ENCODE measurements around the gene LHFPL3.

Gene LHFPL3

GRCh38 chr7:104408371-104408770 lies 80.0 kb downstream of the LHFPL3 start:
- no peak for TF ChIP-seq CTCF (IDR thresholded peaks at IDR 0.05; ENCODE audit: low read depth, low read length)
- H3K4me3 ChIP-seq (ENCODE audit: low read depth, low read length) = no peak overlapping the region

GRCh38 chr7:104410742-104411141 lies 82.3 kb downstream of the LHFPL3 start:
- no peak overlapping the region for H3K4me3 ChIP-seq (ENCODE audit: low read depth, low read length)
- TF ChIP-seq CTCF (IDR thresholded peaks at IDR 0.05; ENCODE audit: low read depth, low read length) = no peak

GRCh38 chr7:104412911-104413310 lies 84.5 kb downstream of the LHFPL3 start:
- no peak overlapping the region for H3K4me3 ChIP-seq (ENCODE audit: low read depth, low read length)
- TF ChIP-seq CTCF (IDR thresholded peaks at IDR 0.05; ENCODE audit: low read depth, low read length) = no peak

- no peak overlapping the region for H3K4me3 ChIP-seq (ENCODE audit: low read depth, low read length)
- no peak for TF ChIP-seq CTCF (IDR thresholded peaks at IDR 0.05; ENCODE audit: low read depth, low read length)
Measured at GRCh38 chr7:104414216-104414615, 85.8 kb downstream of the LHFPL3 start.

- no peak for TF ChIP-seq CTCF (IDR thresholded peaks at IDR 0.05; ENCODE audit: low read depth, low read length)
- H3K4me3 ChIP-seq (ENCODE audit: low read depth, low read length) = no peak overlapping the region
Measured at GRCh38 chr7:104415700-104416099, 87.3 kb downstream of the LHFPL3 start.

- no peak for TF ChIP-seq CTCF (IDR thresholded peaks at IDR 0.05; ENCODE audit: low read depth, low read length)
- H3K4me3 ChIP-seq (ENCODE audit: low read depth, low read length) = no peak overlapping the region
Measured at GRCh38 chr7:104416866-104417393, 88.5 kb downstream of the LHFPL3 start.

- TF ChIP-seq CTCF (IDR thresholded peaks at IDR 0.05; ENCODE audit: low read depth, low read length) = no peak
Measured at GRCh38 chr7:104431930-104432329, 103.5 kb downstream of the LHFPL3 start.

More at GRCh38 chr7:104431930-104432329, 103.5 kb downstream of the LHFPL3 start:
- no peak overlapping the region for H3K4me3 ChIP-seq (ENCODE audit: low read depth, low read length)

Data from WI38 (cell line).